Measurements from ENCODE around the gene KLHDC8B.

The KLHDC8B gene

GRCh38 chr3:49173116-49173791 lies 1.9 kb downstream of the KLHDC8B start:
- Histone ChIP-seq H3K9ac (ENCODE audit: low read length) (peak overlapping the region; percentile 95), H3K4me3 (ENCODE audit: low read length) (peak overlapping the region; percentile 92), H3K9me3 (ENCODE audit: control insufficient read depth, low read length) (no peaks in the 10 kb centered on the region), H3K4me1 (ENCODE audit: control insufficient read depth, insufficient read depth, low read length) (peaks cover 30% of the 10 kb centered on the region), H3K36me3 (ENCODE audit: control insufficient read depth, insufficient read depth, low read length, severe bottlenecking) (peaks cover 33% of the 10 kb centered on the region), H3K27me3 (replicated peaks; ENCODE audit: control insufficient read depth, insufficient read depth, low read length) (no peaks in the 10 kb centered on the region)
- no peak for DNase-seq (ENCODE audit: low read depth)

GRCh38 chr3:49173792-49174170 lies 2.4 kb downstream of the KLHDC8B start:
- Histone ChIP-seq H3K4me1 (ENCODE audit: control insufficient read depth, insufficient read depth, low read length) (peaks cover 30% of the 10 kb centered on the region), H3K9ac (ENCODE audit: low read length) (peak overlapping the region; percentile 95), H3K27me3 (replicated peaks; ENCODE audit: control insufficient read depth, insufficient read depth, low read length) (no peaks in the 10 kb centered on the region), H3K9me3 (ENCODE audit: control insufficient read depth, low read length) (no peaks in the 10 kb centered on the region), H3K4me3 (ENCODE audit: low read length) (peak overlapping the region; percentile 92), H3K36me3 (ENCODE audit: control insufficient read depth, insufficient read depth, low read length, severe bottlenecking) (peaks cover 33% of the 10 kb centered on the region)
- DNase-seq (ENCODE audit: low read depth) = no peak

GRCh38 chr3:49174397-49174985 lies 3.1 kb downstream of the KLHDC8B start:
- Histone ChIP-seq H3K27me3 (replicated peaks; ENCODE audit: control insufficient read depth, insufficient read depth, low read length) (no peaks in the 10 kb centered on the region), H3K4me1 (ENCODE audit: control insufficient read depth, insufficient read depth, low read length) (peaks cover 30% of the 10 kb centered on the region), H3K9me3 (ENCODE audit: control insufficient read depth, low read length) (no peaks in the 10 kb centered on the region), H3K4me3 (ENCODE audit: low read length) (no peak overlapping the region), H3K36me3 (ENCODE audit: control insufficient read depth, insufficient read depth, low read length, severe bottlenecking) (peaks cover 33% of the 10 kb centered on the region), H3K9ac (ENCODE audit: low read length) (peak overlapping the region; percentile 95)
- no peak for DNase-seq (ENCODE audit: low read depth)

- H3K9me3 ChIP-seq (ENCODE audit: control insufficient read depth, low read length) = no peaks in the 10 kb centered on the region
Measured at GRCh38 chr3:49175530-49175929, 4.1 kb downstream of the KLHDC8B start.

GRCh38 chr3:49177073-49177472 lies 5.7 kb downstream of the KLHDC8B start:
- no peak overlapping the region for H3K9ac ChIP-seq (ENCODE audit: low read length)
- H3K36me3 ChIP-seq (ENCODE audit: control insufficient read depth, insufficient read depth, low read length, severe bottlenecking) = peaks cover 33% of the 10 kb centered on the region
- no peak for DNase-seq (ENCODE audit: low read depth)
- H3K27me3 ChIP-seq (replicated peaks; ENCODE audit: control insufficient read depth, insufficient read depth, low read length) = no peaks in the 10 kb centered on the region
- H3K4me3 ChIP-seq (ENCODE audit: low read length) = no peak overlapping the region
- H3K9me3 ChIP-seq (ENCODE audit: control insufficient read depth, low read length) = no peaks in the 10 kb centered on the region
- H3K4me1 ChIP-seq (ENCODE audit: control insufficient read depth, insufficient read depth, low read length) = peaks cover 25% of the 10 kb centered on the region

More at GRCh38 chr3:49175530-49175929, 4.1 kb downstream of the KLHDC8B start:
- DNase-seq (ENCODE audit: low read depth) = no peak
- Histone ChIP-seq H3K4me1 (ENCODE audit: control insufficient read depth, insufficient read depth, low read length) (peaks cover 30% of the 10 kb centered on the region), H3K4me3 (ENCODE audit: low read length) (no peak overlapping the region), H3K27me3 (replicated peaks; ENCODE audit: control insufficient read depth, insufficient read depth, low read length) (no peaks in the 10 kb centered on the region), H3K9ac (ENCODE audit: low read length) (no peak overlapping the region), H3K36me3 (ENCODE audit: control insufficient read depth, insufficient read depth, low read length, severe bottlenecking) (peaks cover 33% of the 10 kb centered on the region)

GRCh38 chr3:49180116-49180515 lies 8.7 kb downstream of the KLHDC8B start:
- DNase-seq (ENCODE audit: low read depth) = no peak
- H3K4me1 ChIP-seq (ENCODE audit: control insufficient read depth, insufficient read depth, low read length) = peaks cover 3% of the 10 kb centered on the region
- no peaks in the 10 kb centered on the region for H3K27me3 ChIP-seq (replicated peaks; ENCODE audit: control insufficient read depth, insufficient read depth, low read length)
- H3K9ac ChIP-seq (ENCODE audit: low read length) = no peak overlapping the region
- H3K4me3 ChIP-seq (ENCODE audit: low read length) = no peak overlapping the region
- H3K9me3 ChIP-seq (ENCODE audit: control insufficient read depth, low read length) = no peaks in the 10 kb centered on the region
- H3K36me3 ChIP-seq (ENCODE audit: control insufficient read depth, insufficient read depth, low read length, severe bottlenecking) = peaks cover 18% of the 10 kb centered on the region

- Histone ChIP-seq H3K4me1 (ENCODE audit: control insufficient read depth, insufficient read depth, low read length) (peaks cover 3% of the 10 kb centered on the region), H3K27me3 (replicated peaks; ENCODE audit: control insufficient read depth, insufficient read depth, low read length) (no peaks in the 10 kb centered on the region), H3K9me3 (ENCODE audit: control insufficient read depth, low read length) (no peaks in the 10 kb centered on the region), H3K36me3 (ENCODE audit: control insufficient read depth, insufficient read depth, low read length, severe bottlenecking) (peaks cover 6% of the 10 kb centered on the region), H3K9ac (ENCODE audit: low read length) (no peak overlapping the region), H3K4me3 (ENCODE audit: low read length) (no peak overlapping the region)
- no peak for DNase-seq (ENCODE audit: low read depth)
Measured at GRCh38 chr3:49181351-49181750, 10.0 kb downstream of the KLHDC8B start.

- Histone ChIP-seq H3K9me3 (ENCODE audit: control insufficient read depth, low read length) (no peaks in the 10 kb centered on the region), H3K4me1 (ENCODE audit: control insufficient read depth, insufficient read depth, low read length) (peaks cover 3% of the 10 kb centered on the region), H3K4me3 (ENCODE audit: low read length) (no peak overlapping the region), H3K36me3 (ENCODE audit: control insufficient read depth, insufficient read depth, low read length, severe bottlenecking) (no peaks in the 10 kb centered on the region), H3K27me3 (replicated peaks; ENCODE audit: control insufficient read depth, insufficient read depth, low read length) (no peaks in the 10 kb centered on the region), H3K9ac (ENCODE audit: low read length) (no peak overlapping the region)
- no peak for DNase-seq (ENCODE audit: low read depth)
Measured at GRCh38 chr3:49182682-49183081, 11.3 kb downstream of the KLHDC8B start.

GRCh38 chr3:49183873-49184272 lies 12.5 kb downstream of the KLHDC8B start:
- H3K4me1 ChIP-seq (ENCODE audit: control insufficient read depth, insufficient read depth, low read length) = peaks cover 3% of the 10 kb centered on the region
- no peak overlapping the region for H3K4me3 ChIP-seq (ENCODE audit: low read length)
- no peak overlapping the region for H3K9ac ChIP-seq (ENCODE audit: low read length)
- H3K27me3 ChIP-seq (replicated peaks; ENCODE audit: control insufficient read depth, insufficient read depth, low read length) = no peaks in the 10 kb centered on the region
- H3K9me3 ChIP-seq (ENCODE audit: control insufficient read depth, low read length) = no peaks in the 10 kb centered on the region
- no peaks in the 10 kb centered on the region for H3K36me3 ChIP-seq (ENCODE audit: control insufficient read depth, insufficient read depth, low read length, severe bottlenecking)
- DNase-seq (ENCODE audit: low read depth) = no peak

GRCh38 chr3:49191741-49192140 lies 20.3 kb downstream of the KLHDC8B start:
- no peak for DNase-seq (ENCODE audit: low read depth)
- no peaks in the 10 kb centered on the region for H3K9me3 ChIP-seq (ENCODE audit: control insufficient read depth, low read length)
- no peak overlapping the region for H3K9ac ChIP-seq (ENCODE audit: low read length)

GRCh38 chr3:49198161-49198560 lies 26.8 kb downstream of the KLHDC8B start:
- no peaks in the 10 kb centered on the region for H3K36me3 ChIP-seq (ENCODE audit: control insufficient read depth, insufficient read depth, low read length, severe bottlenecking)
- no peak overlapping the region for H3K4me3 ChIP-seq (ENCODE audit: low read length)
- H3K9me3 ChIP-seq (ENCODE audit: control insufficient read depth, low read length) = no peaks in the 10 kb centered on the region
- DNase-seq (ENCODE audit: low read depth) = no peak
- peak overlapping the region; percentile 27 for H3K9ac ChIP-seq (ENCODE audit: low read length)
- H3K27me3 ChIP-seq (replicated peaks; ENCODE audit: control insufficient read depth, insufficient read depth, low read length) = no peaks in the 10 kb centered on the region
- peaks cover 22% of the 10 kb centered on the region for H3K4me1 ChIP-seq (ENCODE audit: control insufficient read depth, insufficient read depth, low read length)

More at GRCh38 chr3:49191741-49192140, 20.3 kb downstream of the KLHDC8B start:
- H3K4me3 ChIP-seq (ENCODE audit: low read length) = no peak overlapping the region
- H3K4me1 ChIP-seq (ENCODE audit: control insufficient read depth, insufficient read depth, low read length) = no peaks in the 10 kb centered on the region
- peaks cover 5% of the 10 kb centered on the region for H3K27me3 ChIP-seq (replicated peaks; ENCODE audit: control insufficient read depth, insufficient read depth, low read length)
- no peaks in the 10 kb centered on the region for H3K36me3 ChIP-seq (ENCODE audit: control insufficient read depth, insufficient read depth, low read length, severe bottlenecking)
